Right cardiac atrium (tissue), 5 donors: Measurements from ENCODE around the gene KRT85. TPM values are rescaled to one million over a fixed set of nuclear protein-coding genes. Genes with fewer than 3 reads are reported as not detected.
"Not testable (repeated sequence)": the region's sequence is repeated elsewhere in the genome, so short reads cannot be mapped to it uniquely, and the experiment has no call there.

ENCODE experiments used
- ATAC-seq, 2 donors: fragments of 200-7000 bp; cut with Tn5 transposase; one replicate each; pipeline versions ENCODE4 v1.8.0 to v1.9.1; 2020; ENCODE audit warnings: moderate library complexity in 2 of 2, mild to moderate bottlenecking in 1 of 2
- DNase-seq, 3 donors: peaks; one replicate each; pipeline ENCODE4 v3.0.0-alpha.2; 2020
- H3K27ac ChIP-seq: one replicate; pipeline ENCODE4 v1.5.1; 2013; ENCODE audit warnings: mild to moderate bottlenecking, low read length, control low read depth, moderate library complexity
- H3K27me3 ChIP-seq: one replicate; pipeline ENCODE4 v1.6.1; 2013; ENCODE audit not compliant: control insufficient read depth, insufficient read depth
- H3K4me1 ChIP-seq: one replicate; pipeline ENCODE4 v1.6.1; 2013; ENCODE audit warnings: low read length; ENCODE audit not compliant: control insufficient read depth, insufficient read depth
- H3K4me3 ChIP-seq: one replicate; pipeline ENCODE4 v1.5.1; 2013; ENCODE audit warnings: low read length, control low read depth
- H3K9me3 ChIP-seq: one replicate; pipeline ENCODE4 v1.6.1; 2013; ENCODE audit warnings: low read length; ENCODE audit not compliant: control insufficient read depth
- WGBS: extraction: QIAGEN DNeasy Blood & Tissue Kit; methylation state at CpG from one replicate; pipeline ENCODE4 v1.1.7; 2013; 5-methylcytosine and 5-hydroxymethylcytosine counted together
- intact Hi-C, 4 donors: fragments of 100-400 bp; cut with DNase I; formaldehyde crosslinking; loops; one replicate each; pipeline versions ENCODE4 v1.11.0 to v1.14.0; 2022 to 2023
- polyA plus RNA-seq: library from polyadenylated mRNA; stranded (reverse); fragments of 200-250 nt; gene quantifications from one replicate; pipeline ENCODE4 v1.2.3, GENCODE V29; 2013
- total RNA-seq, 4 donors: library from RNA; stranded (reverse); fragmentation: NEBNext Ultra II Directional; extraction: Animal tissue kit (Norgen Biotek cat#: 25700); gene quantifications; one replicate each; pipeline ENCODE4 v1.2.1, GENCODE V29; 2021
- donor health status: healthy with polysubstance abuse.
- donor health status: DM: no; HTN: yes; CAD: no.
- donor health status: DM: no; HTN: no; CAD: no.
- donor health status: DM: no; HTN: yes; CAD: no; lungs with severe emphysema.
- donor health status: DM: yes; HTN: yes; CAD: no.

KRT85 gene
- total and polyA plus RNA-seq, 5 donors: not detected

GRCh38 chr12:52347551-52348510 is 19.4 kb downstream of the KRT85 start:
- H3K4me1 ChIP-seq: no peaks in the 10 kb centered on the region
- DNase-seq (no peak), ATAC-seq (no peak)
- WGBS: 70% methylated on average over 16 of the region's 16 CpGs
- no peak overlapping the region for H3K27ac ChIP-seq
- intact Hi-C loops: no loop called here
- peaks cover 3% of the 10 kb centered on the region for H3K9me3 ChIP-seq
- no peak overlapping the region for H3K4me3 ChIP-seq
- H3K27me3 ChIP-seq: no peaks in the 10 kb centered on the region

GRCh38 chr12:52347016-52347415 is 20.3 kb downstream of the KRT85 start:
- no peak overlapping the region for H3K27ac ChIP-seq
- no peak overlapping the region for H3K4me3 ChIP-seq
- DNase-seq (no peak), ATAC-seq (no peak)
- no peaks in the 10 kb centered on the region for H3K4me1 ChIP-seq
- H3K27me3 ChIP-seq: no peaks in the 10 kb centered on the region
- H3K9me3 ChIP-seq: peaks cover 3% of the 10 kb centered on the region
- 73% methylated on average over 9 of the region's 9 CpGs for WGBS
- intact Hi-C loops: no loop called here

- ATAC-seq (peak; percentile 31 to 67), DNase-seq (no peak)
- no peaks in the 10 kb centered on the region for H3K4me1 ChIP-seq
- intact Hi-C loops: no loop called here
- H3K9me3 ChIP-seq: peaks cover 3% of the 10 kb centered on the region
- H3K27ac ChIP-seq: no peak overlapping the region
- WGBS: 20% methylated on average over 4 of the region's 4 CpGs
- no peaks in the 10 kb centered on the region for H3K27me3 ChIP-seq
- no peak overlapping the region for H3K4me3 ChIP-seq
Observed at GRCh38 chr12:52346593-52346992, 20.7 kb downstream of the KRT85 start.

- DNase-seq, H3K9me3 ChIP-seq, H3K27ac ChIP-seq, H3K4me1 ChIP-seq, intact Hi-C loops, H3K27me3 ChIP-seq, ATAC-seq, H3K4me3 ChIP-seq: not testable (repeated sequence)
- 89% methylated on average over 8 of the region's 8 CpGs for WGBS
Observed at GRCh38 chr12:52345041-52345440, 22.2 kb downstream of the KRT85 start.

- Histone ChIP-seq H3K27me3 (no peaks in the 10 kb centered on the region), H3K4me3 (no peak overlapping the region), H3K27ac (no peak overlapping the region), H3K9me3 (peaks cover 3% of the 10 kb centered on the region), H3K4me1 (no peaks in the 10 kb centered on the region)
- intact Hi-C loops: no loop called here
- no peak for DNase-seq
- no peak for ATAC-seq
- 90% methylated on average over 12 of the region's 12 CpGs for WGBS
Observed at GRCh38 chr12:52344111-52344510, 23.2 kb downstream of the KRT85 start.

- Histone ChIP-seq H3K27me3 (no peaks in the 10 kb centered on the region), H3K4me3 (no peak overlapping the region), H3K4me1 (no peaks in the 10 kb centered on the region), H3K27ac (no peak overlapping the region), H3K9me3 (peaks cover 3% of the 10 kb centered on the region)
- no peak for ATAC-seq
- DNase-seq: no peak
- intact Hi-C loops: no loop called here
- WGBS: 91% methylated on average over 2 of the region's 2 CpGs
Observed at GRCh38 chr12:52343550-52343949, 23.7 kb downstream of the KRT85 start.

- intact Hi-C loops: no loop called here
Observed at GRCh38 chr12:52342781-52343490, 24.3 kb downstream of the KRT85 start.

GRCh38 chr12:52341066-52341580 is 26.2 kb downstream of the KRT85 start:
- DNase-seq (no peak), ATAC-seq (no peak)
- intact Hi-C loops: no loop called here

More at GRCh38 chr12:52342781-52343490, 24.3 kb downstream of the KRT85 start:
- 84% methylated on average over 2 of the region's 2 CpGs for WGBS
- DNase-seq: no peak
- no peak for ATAC-seq
- H3K27ac ChIP-seq: no peak overlapping the region
- no peak overlapping the region for H3K4me3 ChIP-seq
- H3K9me3 ChIP-seq: peaks cover 3% of the 10 kb centered on the region
- no peaks in the 10 kb centered on the region for H3K27me3 ChIP-seq
- no peaks in the 10 kb centered on the region for H3K4me1 ChIP-seq

GRCh38 chr12:52338241-52338960 is 28.9 kb downstream of the KRT85 start:
- Histone ChIP-seq H3K4me3 (no peak overlapping the region), H3K27ac (no peak overlapping the region), H3K9me3 (no peaks in the 10 kb centered on the region), H3K4me1 (no peaks in the 10 kb centered on the region), H3K27me3 (no peaks in the 10 kb centered on the region)
- 77% methylated on average over 10 of the region's 10 CpGs for WGBS
- ATAC-seq (no peak), DNase-seq (no peak)
- intact Hi-C loops: no loop called here

More at GRCh38 chr12:52341066-52341580, 26.2 kb downstream of the KRT85 start:
- 90% methylated on average over 14 of the region's 14 CpGs for WGBS
- peaks cover 3% of the 10 kb centered on the region for H3K9me3 ChIP-seq
- no peak overlapping the region for H3K4me3 ChIP-seq
- no peaks in the 10 kb centered on the region for H3K4me1 ChIP-seq
- H3K27me3 ChIP-seq: no peaks in the 10 kb centered on the region
- no peak overlapping the region for H3K27ac ChIP-seq

GRCh38 chr12:52337054-52337453 is 30.2 kb downstream of the KRT85 start:
- WGBS: 53% methylated on average over 1 of the region's 1 CpG
- H3K27me3 ChIP-seq: no peaks in the 10 kb centered on the region
- no peak for DNase-seq
- no peak overlapping the region for H3K4me3 ChIP-seq
- no peak overlapping the region for H3K27ac ChIP-seq
- no peaks in the 10 kb centered on the region for H3K4me1 ChIP-seq
- no peaks in the 10 kb centered on the region for H3K9me3 ChIP-seq
- ATAC-seq: no peak
- intact Hi-C loops: no loop called here
